ENCODE data around the gene ETDA.
"Not testable (repeated sequence)": the region's sequence is repeated elsewhere in the genome, so short reads cannot be mapped to it uniquely, and the experiment has no call there.

GRCh38 chrX:135252011-135252518 lies at the start of gene ETDA:
- TF ChIP-seq, protein P1, sequence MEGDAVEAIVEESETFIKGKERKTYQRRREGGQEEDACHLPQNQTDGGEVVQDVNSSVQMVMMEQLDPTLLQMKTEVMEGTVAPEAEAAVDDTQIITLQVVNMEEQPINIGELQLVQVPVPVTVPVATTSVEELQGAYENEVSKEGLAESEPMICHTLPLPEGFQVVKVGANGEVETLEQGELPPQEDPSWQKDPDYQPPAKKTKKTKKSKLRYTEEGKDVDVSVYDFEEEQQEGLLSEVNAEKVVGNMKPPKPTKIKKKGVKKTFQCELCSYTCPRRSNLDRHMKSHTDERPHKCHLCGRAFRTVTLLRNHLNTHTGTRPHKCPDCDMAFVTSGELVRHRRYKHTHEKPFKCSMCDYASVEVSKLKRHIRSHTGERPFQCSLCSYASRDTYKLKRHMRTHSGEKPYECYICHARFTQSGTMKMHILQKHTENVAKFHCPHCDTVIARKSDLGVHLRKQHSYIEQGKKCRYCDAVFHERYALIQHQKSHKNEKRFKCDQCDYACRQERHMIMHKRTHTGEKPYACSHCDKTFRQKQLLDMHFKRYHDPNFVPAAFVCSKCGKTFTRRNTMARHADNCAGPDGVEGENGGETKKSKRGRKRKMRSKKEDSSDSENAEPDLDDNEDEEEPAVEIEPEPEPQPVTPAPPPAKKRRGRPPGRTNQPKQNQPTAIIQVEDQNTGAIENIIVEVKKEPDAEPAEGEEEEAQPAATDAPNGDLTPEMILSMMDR (IDR thresholded peaks at IDR 0.05) = not testable (repeated sequence)
- not testable (repeated sequence) for TF ChIP-seq POLR2A (IDR thresholded peaks at IDR 0.05)
